PFSK-1 (cell line): ENCODE data around the gene AGPAT4.

Experiments used
- POLR2AphosphoS5 ChIP-seq: IDR thresholded peaks from 2 replicates; pipeline ENCODE4 v1.6.1; 2012; ENCODE audit warnings: low read depth, mild to moderate bottlenecking, control low read depth, low read length, moderate library complexity
- SIN3A ChIP-seq: IDR thresholded peaks from 2 replicates; pipeline ENCODE4 v1.6.1; 2012; ENCODE audit warnings: mild to moderate bottlenecking, low read length, moderate library complexity, borderline replicate concordance; ENCODE audit not compliant: insufficient read depth
- TAF1 ChIP-seq: IDR thresholded peaks from 2 replicates; pipeline ENCODE4 v1.6.1; 2012; ENCODE audit warnings: low read length, control low read depth, borderline replicate concordance; ENCODE audit not compliant: insufficient read depth
- TF ChIP-seq, protein P1 (sequence below), 2 experiments: IDR thresholded peaks; 2 replicates each; pipeline versions ENCODE4 v1.6.1 to v1.8.0; 2011 to 2012; ENCODE audit warnings: low read depth in 2 of 2, low read length in 2 of 2, control low read depth in 1 of 2, inconsistent platforms in 1 of 2, mild to moderate bottlenecking in 1 of 2, moderate library complexity in 1 of 2; ENCODE audit not compliant: insufficient read depth in 1 of 2

DNA sequence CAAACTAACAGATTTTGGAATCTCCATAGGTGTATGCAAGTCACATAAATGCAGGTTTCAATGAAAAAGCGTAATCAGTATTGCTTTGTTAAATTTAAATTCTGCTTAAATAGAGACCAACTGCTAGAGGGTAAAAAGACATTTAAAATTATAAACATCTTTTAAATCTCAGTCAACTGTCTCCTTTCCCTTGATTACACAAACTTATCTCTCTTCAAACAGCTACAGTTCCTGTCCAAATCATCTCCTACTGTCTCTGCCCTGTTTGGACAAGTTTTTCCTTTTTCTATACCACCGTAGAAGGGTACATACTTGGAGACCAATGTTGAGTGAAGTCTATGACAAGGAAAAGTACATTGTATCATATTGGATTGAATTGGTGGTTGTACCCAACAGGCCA is 43.5 kb downstream of the AGPAT4 start:
- TF ChIP-seq, protein P1, sequence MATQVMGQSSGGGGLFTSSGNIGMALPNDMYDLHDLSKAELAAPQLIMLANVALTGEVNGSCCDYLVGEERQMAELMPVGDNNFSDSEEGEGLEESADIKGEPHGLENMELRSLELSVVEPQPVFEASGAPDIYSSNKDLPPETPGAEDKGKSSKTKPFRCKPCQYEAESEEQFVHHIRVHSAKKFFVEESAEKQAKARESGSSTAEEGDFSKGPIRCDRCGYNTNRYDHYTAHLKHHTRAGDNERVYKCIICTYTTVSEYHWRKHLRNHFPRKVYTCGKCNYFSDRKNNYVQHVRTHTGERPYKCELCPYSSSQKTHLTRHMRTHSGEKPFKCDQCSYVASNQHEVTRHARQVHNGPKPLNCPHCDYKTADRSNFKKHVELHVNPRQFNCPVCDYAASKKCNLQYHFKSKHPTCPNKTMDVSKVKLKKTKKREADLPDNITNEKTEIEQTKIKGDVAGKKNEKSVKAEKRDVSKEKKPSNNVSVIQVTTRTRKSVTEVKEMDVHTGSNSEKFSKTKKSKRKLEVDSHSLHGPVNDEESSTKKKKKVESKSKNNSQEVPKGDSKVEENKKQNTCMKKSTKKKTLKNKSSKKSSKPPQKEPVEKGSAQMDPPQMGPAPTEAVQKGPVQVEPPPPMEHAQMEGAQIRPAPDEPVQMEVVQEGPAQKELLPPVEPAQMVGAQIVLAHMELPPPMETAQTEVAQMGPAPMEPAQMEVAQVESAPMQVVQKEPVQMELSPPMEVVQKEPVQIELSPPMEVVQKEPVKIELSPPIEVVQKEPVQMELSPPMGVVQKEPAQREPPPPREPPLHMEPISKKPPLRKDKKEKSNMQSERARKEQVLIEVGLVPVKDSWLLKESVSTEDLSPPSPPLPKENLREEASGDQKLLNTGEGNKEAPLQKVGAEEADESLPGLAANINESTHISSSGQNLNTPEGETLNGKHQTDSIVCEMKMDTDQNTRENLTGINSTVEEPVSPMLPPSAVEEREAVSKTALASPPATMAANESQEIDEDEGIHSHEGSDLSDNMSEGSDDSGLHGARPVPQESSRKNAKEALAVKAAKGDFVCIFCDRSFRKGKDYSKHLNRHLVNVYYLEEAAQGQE (IDR thresholded peaks at IDR 0.05; ENCODE audit: insufficient read depth in 1 of 2, low read depth in 2 of 2, low read length in 2 of 2) = no peak
- no peak for TF ChIP-seq SIN3A
- no peak for TF ChIP-seq POLR2AphosphoS5
- TF ChIP-seq TAF1 = no peak
